ENCODE data around the gene ICAM2. TPM values are rescaled to one million over a fixed set of nuclear protein-coding genes. Genes with fewer than 3 reads are reported as not detected.
"Not testable (repeated sequence)": the region's sequence is repeated elsewhere in the genome, so short reads cannot be mapped to it uniquely, and the experiment has no call there.

Gene ICAM2
- total RNA-seq, 4 donors from 2014 or later: 22.4 to 75.1 (median 58.1) TPM

DNA sequence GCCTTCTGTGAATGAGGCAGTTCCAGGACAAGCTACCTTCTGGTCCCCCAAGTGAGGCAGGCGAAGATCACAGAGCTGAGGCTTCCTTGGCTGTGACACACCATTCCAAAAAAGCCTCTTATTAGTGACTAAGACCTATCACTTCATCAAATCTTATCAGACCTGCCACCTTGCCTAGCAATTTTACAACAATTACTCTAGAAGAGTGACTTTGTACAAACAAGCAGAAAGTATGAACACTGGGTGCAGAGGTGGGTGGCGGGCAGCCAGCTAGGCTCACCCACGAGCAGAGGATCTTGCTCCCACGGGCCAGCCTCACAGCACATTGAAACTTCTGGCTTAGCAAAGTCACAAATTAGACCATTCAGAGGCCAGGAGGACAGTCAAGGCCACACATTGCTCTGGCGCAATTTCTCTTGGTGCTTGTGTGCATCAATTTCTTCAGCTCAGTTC is 2.2 kb upstream of the ICAM2 start:
- Histone ChIP-seq H3K9me3 (no peaks in the 10 kb centered on the region), H3K4me3 (no peak overlapping the region), H3K27ac (replicated peaks in 1 of 4) (no peak overlapping the region), H3K27me3 (peaks cover 0 to 6% (median 2%) of the 10 kb centered on the region in 4 donors), H3K36me3 (no peaks in the 10 kb centered on the region), H3K4me1 (peaks cover 3 to 15% (median 12%) of the 10 kb centered on the region in 4 donors)
- WGBS: 75% methylated on average over 5 of the region's 5 CpGs
- no peak for TF ChIP-seq POLR2AphosphoS5 (IDR thresholded peaks at IDR 0.05)
- TF ChIP-seq POLR2A (IDR thresholded peaks at IDR 0.05; ENCODE audit: low read depth): no peak
- no peak for TF ChIP-seq EP300 (IDR thresholded peaks at IDR 0.05)
- TF ChIP-seq, protein P1, sequence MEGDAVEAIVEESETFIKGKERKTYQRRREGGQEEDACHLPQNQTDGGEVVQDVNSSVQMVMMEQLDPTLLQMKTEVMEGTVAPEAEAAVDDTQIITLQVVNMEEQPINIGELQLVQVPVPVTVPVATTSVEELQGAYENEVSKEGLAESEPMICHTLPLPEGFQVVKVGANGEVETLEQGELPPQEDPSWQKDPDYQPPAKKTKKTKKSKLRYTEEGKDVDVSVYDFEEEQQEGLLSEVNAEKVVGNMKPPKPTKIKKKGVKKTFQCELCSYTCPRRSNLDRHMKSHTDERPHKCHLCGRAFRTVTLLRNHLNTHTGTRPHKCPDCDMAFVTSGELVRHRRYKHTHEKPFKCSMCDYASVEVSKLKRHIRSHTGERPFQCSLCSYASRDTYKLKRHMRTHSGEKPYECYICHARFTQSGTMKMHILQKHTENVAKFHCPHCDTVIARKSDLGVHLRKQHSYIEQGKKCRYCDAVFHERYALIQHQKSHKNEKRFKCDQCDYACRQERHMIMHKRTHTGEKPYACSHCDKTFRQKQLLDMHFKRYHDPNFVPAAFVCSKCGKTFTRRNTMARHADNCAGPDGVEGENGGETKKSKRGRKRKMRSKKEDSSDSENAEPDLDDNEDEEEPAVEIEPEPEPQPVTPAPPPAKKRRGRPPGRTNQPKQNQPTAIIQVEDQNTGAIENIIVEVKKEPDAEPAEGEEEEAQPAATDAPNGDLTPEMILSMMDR (IDR thresholded peaks at IDR 0.05): no peak
- intact Hi-C loops (cut with DNase I): no loop called here
- peak; percentile 82 for DNase-seq (ENCODE audit: extremely low spot score)

DNA sequence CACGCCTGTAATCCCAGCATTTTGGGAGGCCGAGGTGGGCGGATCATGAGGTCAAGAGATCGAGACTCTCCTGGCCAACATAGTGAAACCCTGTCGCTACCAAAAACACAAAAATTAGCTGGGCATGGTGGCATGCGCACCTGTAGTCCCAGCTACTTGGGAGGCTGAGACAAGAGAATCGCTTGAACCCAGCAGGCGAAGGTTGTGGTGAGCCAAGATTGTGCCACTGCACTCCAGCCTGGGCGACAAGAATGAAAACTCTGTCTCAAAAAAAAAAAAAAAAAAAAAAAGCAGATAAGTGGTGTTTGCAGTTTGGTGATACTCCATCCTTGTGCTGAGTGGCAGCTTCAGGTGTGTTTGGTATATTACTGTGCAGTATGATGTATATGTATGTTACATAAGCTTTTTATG is 877 bp downstream of the ICAM2 start:
- 76% methylated on average over 9 of the region's 9 CpGs for WGBS
- H3K27ac ChIP-seq (replicated peaks in 1 of 4): peak overlapping the region; percentile 46 to 74 (median 69)
- not testable (repeated sequence) for H3K27me3 ChIP-seq

GRCh38 chr17:64017381-64017980 is 3.0 kb downstream of the ICAM2 start:
- intact Hi-C loops (cut with DNase I): no loop called here
- DNase-seq (ENCODE audit: extremely low spot score): no peak
- peaks cover 0 to 18% (median 4%) of the 10 kb centered on the region in 4 donors for H3K4me1 ChIP-seq
- H3K4me3 ChIP-seq: no peak overlapping the region
- TF ChIP-seq, protein P1 (IDR thresholded peaks at IDR 0.05): peak in 1 of 3 experiments; percentile 32
- TF ChIP-seq POLR2AphosphoS5 (IDR thresholded peaks at IDR 0.05) (no peak), EP300 (IDR thresholded peaks at IDR 0.05) (no peak), POLR2A (IDR thresholded peaks at IDR 0.05; ENCODE audit: low read depth) (no peak)
- no peaks in the 10 kb centered on the region for H3K36me3 ChIP-seq
- H3K27me3 ChIP-seq: peaks cover 0 to 6% (median 0%) of the 10 kb centered on the region in 4 donors
- WGBS: 94% methylated on average over 2 of the region's 2 CpGs
- H3K27ac ChIP-seq (replicated peaks in 1 of 4): no peak overlapping the region
- H3K9me3 ChIP-seq: no peaks in the 10 kb centered on the region

More for the DNA sequence above, 877 bp downstream of the ICAM2 start:
- Histone ChIP-seq H3K4me1 (peaks cover 0 to 18% (median 4%) of the 10 kb centered on the region in 4 donors), H3K4me3 (peak overlapping the region; percentile 42 to 60 (median 46))
- H3K36me3 ChIP-seq; intact Hi-C loops (cut with DNase I); H3K9me3 ChIP-seq; DNase-seq (ENCODE audit: extremely low spot score): not testable (repeated sequence)

DNA sequence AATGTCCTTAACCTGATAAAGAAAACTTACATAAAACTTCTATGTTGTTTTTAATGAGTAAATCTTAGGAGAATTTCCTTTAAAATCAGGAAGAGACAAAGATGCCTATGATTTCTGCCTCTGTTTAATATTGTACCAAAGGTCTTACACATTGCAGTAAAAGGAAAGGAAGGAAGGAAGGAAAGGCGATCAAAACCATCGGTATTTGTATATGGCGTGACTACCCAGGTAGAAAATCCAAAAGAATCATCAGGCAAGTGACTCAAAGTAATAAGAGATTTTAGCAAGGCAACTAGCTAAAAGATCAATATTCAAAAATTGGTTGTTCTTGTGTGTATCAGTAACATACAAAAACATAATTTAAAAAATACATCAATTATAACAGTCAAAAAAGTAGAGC is 3.5 kb downstream of the ICAM2 start:
- intact Hi-C loops (cut with DNase I): no loop called here
- Histone ChIP-seq H3K4me3 (no peak overlapping the region), H3K9me3 (no peaks in the 10 kb centered on the region), H3K36me3 (no peaks in the 10 kb centered on the region), H3K27ac (replicated peaks in 1 of 4) (peak overlapping the region in 3 of 4 donors; percentile 2 to 55 (median 35)), H3K27me3 (peaks cover 0 to 6% (median 0%) of the 10 kb centered on the region in 4 donors), H3K4me1 (peaks cover 0 to 18% (median 4%) of the 10 kb centered on the region in 4 donors)
- 68% methylated on average over 3 of the region's 3 CpGs for WGBS
- TF ChIP-seq, protein P1 (IDR thresholded peaks at IDR 0.05): no peak
- TF ChIP-seq POLR2AphosphoS5 (IDR thresholded peaks at IDR 0.05): no peak
- no peak for TF ChIP-seq EP300 (IDR thresholded peaks at IDR 0.05)
- TF ChIP-seq POLR2A (IDR thresholded peaks at IDR 0.05; ENCODE audit: low read depth): no peak
- DNase-seq (ENCODE audit: extremely low spot score): no peak

DNA sequence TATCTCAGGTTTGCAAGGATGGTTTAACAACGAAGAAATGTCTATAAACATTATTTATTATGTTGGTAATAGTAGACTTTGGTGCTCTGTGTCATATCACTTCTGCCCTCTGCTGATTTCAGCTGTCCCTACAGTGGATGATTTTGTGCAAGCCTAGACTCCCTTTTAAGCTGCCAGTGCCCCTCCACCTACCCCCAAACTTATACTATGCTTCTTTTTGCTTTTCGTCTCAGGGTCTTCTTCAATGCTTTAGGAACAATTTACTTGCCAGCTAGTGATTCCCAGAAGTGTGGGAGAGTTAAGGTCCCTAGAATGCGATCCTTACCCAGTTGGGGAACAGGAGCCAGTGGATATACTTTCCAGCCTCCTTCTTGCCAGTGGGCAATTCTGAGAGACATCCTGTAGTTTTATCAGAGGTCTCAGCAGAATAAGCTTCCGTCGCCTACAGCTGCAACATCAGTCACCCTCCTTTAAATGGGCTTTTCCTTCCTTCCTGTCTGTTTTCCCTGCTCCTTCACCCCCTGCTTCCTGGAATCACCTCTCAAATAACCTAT is 4.1 kb downstream of the ICAM2 start:
- H3K4me3 ChIP-seq: no peak overlapping the region
- WGBS: 51% methylated on average over 5 of the region's 5 CpGs
- H3K27me3 ChIP-seq: peaks cover 0 to 6% (median 0%) of the 10 kb centered on the region in 4 donors
- intact Hi-C loops (cut with DNase I): no loop called here
- no peak for TF ChIP-seq POLR2AphosphoS5 (IDR thresholded peaks at IDR 0.05)
- no peak for TF ChIP-seq POLR2A (IDR thresholded peaks at IDR 0.05; ENCODE audit: low read depth)
- TF ChIP-seq, protein P1 (IDR thresholded peaks at IDR 0.05): no peak
- no peak for TF ChIP-seq EP300 (IDR thresholded peaks at IDR 0.05)
- H3K27ac ChIP-seq (replicated peaks in 1 of 4): peak overlapping the region in 3 of 4 donors; percentile 2 to 55 (median 35)
- no peaks in the 10 kb centered on the region for H3K9me3 ChIP-seq
- DNase-seq (ENCODE audit: extremely low spot score): no peak
- H3K4me1 ChIP-seq: peaks cover 0 to 18% (median 4%) of the 10 kb centered on the region in 4 donors
- H3K36me3 ChIP-seq: no peaks in the 10 kb centered on the region

Measured in esophagus muscularis mucosa (tissue), 4 donors.